HEK293T (cell line): ENCODE data around the gene CCDC88B.

ENCODE experiments used
- ARNT ChIP-seq: fragments of 450-650 bp; IDR thresholded peaks from 2 replicates; pipeline ENCODE4 v1.6.1; 2017; ENCODE audit warnings: mild to moderate bottlenecking
- BHLHE40 ChIP-seq: fragments of 450-650 bp; IDR thresholded peaks from 2 replicates; pipeline ENCODE4 v1.6.1; 2016; ENCODE audit warnings: mild to moderate bottlenecking, moderate library complexity, borderline replicate concordance
- ELF4 ChIP-seq: fragments of 450-650 bp; IDR thresholded peaks from 2 replicates; pipeline ENCODE4 v1.6.1; 2017; ENCODE audit warnings: antibody characterized with exemption
- HDGF ChIP-seq: fragments of 450-650 bp; IDR thresholded peaks from 2 replicates; pipeline ENCODE4 v1.6.1; 2017; ENCODE audit warnings: antibody characterized with exemption, borderline replicate concordance
- LEF1 ChIP-seq: fragments of 450-650 bp; IDR thresholded peaks from 2 replicates; pipeline ENCODE4 v1.6.1; 2017; ENCODE audit warnings: mild to moderate bottlenecking, borderline replicate concordance
- SP1 ChIP-seq: fragments of 450-650 bp; IDR thresholded peaks from 2 replicates; pipeline ENCODE4 v1.6.1; 2017
- TARDBP ChIP-seq: fragments of 450-650 bp; IDR thresholded peaks from 2 replicates; pipeline ENCODE4 v1.6.1; 2016
- ZNF384 ChIP-seq: fragments of 450-650 bp; IDR thresholded peaks from 2 replicates; pipeline ENCODE4 v1.6.1; 2016

- TF ChIP-seq BHLHE40, result no peak
- TF ChIP-seq LEF1, result no peak
- TF ChIP-seq HDGF, result no peak
- no peak for TF ChIP-seq TARDBP
- no peak for TF ChIP-seq ARNT
- no peak for TF ChIP-seq SP1
- TF ChIP-seq ELF4, result no peak
- TF ChIP-seq ZNF384, result no peak
Observed at GRCh38 chr11:64357446-64357845, 17.4 kb downstream of the CCDC88B start.
